CD4-positive, alpha-beta memory T cell (primary cell): ENCODE results near the gene GCFC2. TPM values are rescaled to one million over a fixed set of nuclear protein-coding genes. Genes with fewer than 3 reads are reported as not detected.

ENCODE experiments used
- CTCF ChIA-PET: fragments of 350-600 bp; sonication (Branson Sonifier 250); formaldehyde crosslinking; loops from one replicate; lab custom pipeline; 2021; ENCODE audit warnings: inconsistent platforms; ENCODE audit not compliant: partially characterized antibody; lab: Charles Lee
- POLR2A ChIA-PET: fragments of 350-600 bp; sonication (Branson Sonifier 250); formaldehyde crosslinking; loops from one replicate; lab custom pipeline; 2021; ENCODE audit not compliant: partially characterized antibody; lab: Charles Lee
- DNase-seq, 5 donors: peaks; one replicate each; pipeline versions ENCODE4 v3.0.0 to v3.0.0-alpha.2; 2020 to 2022; ENCODE audit warnings: mixed read lengths in 1 of 5
- H3K27ac ChIP-seq: one replicate; pipeline ENCODE4 v1.7.0; 2013; ENCODE audit warnings: low read depth, low read length
- H3K27me3 ChIP-seq: 2 replicates; pipeline ENCODE4 v1.7.0; 2013; ENCODE audit warnings: mild to moderate bottlenecking, low read length, moderate library complexity; ENCODE audit not compliant: insufficient read depth
- H3K36me3 ChIP-seq: 2 replicates; pipeline ENCODE4 v1.7.0; 2013; ENCODE audit warnings: mild to moderate bottlenecking, low read length, moderate library complexity; ENCODE audit not compliant: insufficient read depth
- H3K4me1 ChIP-seq: 2 replicates; pipeline ENCODE4 v1.7.0; 2013; ENCODE audit warnings: mild to moderate bottlenecking, low read length, moderate library complexity; ENCODE audit not compliant: insufficient read depth
- H3K4me3 ChIP-seq, 2 donors: one replicate each; pipeline ENCODE4 v1.7.0; 2013; ENCODE audit warnings: low read length in 2 of 2, mild to moderate bottlenecking in 1 of 2
- H3K9me3 ChIP-seq, 2 donors: one replicate each; pipeline ENCODE4 v1.7.0; 2013; ENCODE audit warnings: low read length in 2 of 2, control low read depth in 1 of 2; ENCODE audit not compliant: control insufficient read depth in 1 of 2
- H3K27ac Mint-ChIP-seq, 7 donors: one replicate each; pipeline ENCODE4 v1.8.0; 2020 to 2021; ENCODE audit warnings: mixed read lengths in 7 of 7, mild to moderate bottlenecking in 6 of 7, inconsistent platforms in 3 of 7, moderate library complexity in 3 of 7
- H3K27me3 Mint-ChIP-seq, 2 donors: one replicate each; pipeline ENCODE4 v1.8.0; 2020 to 2021; ENCODE audit warnings: mixed read lengths in 2 of 2
- H3K36me3 Mint-ChIP-seq, 2 donors: one replicate each; pipeline ENCODE4 v1.8.0; 2020 to 2021; ENCODE audit warnings: mixed read lengths in 2 of 2, inconsistent platforms in 1 of 2, mild to moderate bottlenecking in 1 of 2
- H3K4me1 Mint-ChIP-seq, 4 donors: one replicate each; pipeline ENCODE4 v1.8.0; 2020 to 2021; ENCODE audit warnings: mixed read lengths in 4 of 4, mild to moderate bottlenecking in 1 of 4
- H3K4me3 Mint-ChIP-seq, 8 donors: one replicate each; pipeline ENCODE4 v1.8.0; 2020 to 2021; ENCODE audit warnings: mixed read lengths in 8 of 8, mild to moderate bottlenecking in 7 of 8, moderate library complexity in 6 of 8, inconsistent platforms in 3 of 8
- H3K9me3 Mint-ChIP-seq, 8 donors: one replicate each; pipeline ENCODE4 v1.8.0; 2020 to 2021; ENCODE audit warnings: mixed read lengths in 8 of 8, mild to moderate bottlenecking in 5 of 8, inconsistent platforms in 3 of 8, moderate library complexity in 1 of 8
- intact Hi-C: fragments of 100-400 bp; cut with micrococcal nuclease; formaldehyde crosslinking; loops from one replicate; pipeline ENCODE4 v1.15.1; 2023
- polyA plus RNA-seq, 2 donors: library from polyadenylated mRNA; unstranded; fragments of 300-500 nt; fragmentation: Illumina TruSeq; gene quantifications; one replicate each; pipeline ENCODE4 v1.2.3, GENCODE V29; 2021
- total RNA-seq, 2 experiments: library from RNA; stranded (reverse); gene quantifications; one replicate each; pipeline ENCODE4 v1.2.3, GENCODE V29; 2021

GCFC2 gene
- total and polyA plus RNA-seq, 4 experiments from 2014 or later = 22.9 to 31.2 (median 27.3) TPM

DNA sequence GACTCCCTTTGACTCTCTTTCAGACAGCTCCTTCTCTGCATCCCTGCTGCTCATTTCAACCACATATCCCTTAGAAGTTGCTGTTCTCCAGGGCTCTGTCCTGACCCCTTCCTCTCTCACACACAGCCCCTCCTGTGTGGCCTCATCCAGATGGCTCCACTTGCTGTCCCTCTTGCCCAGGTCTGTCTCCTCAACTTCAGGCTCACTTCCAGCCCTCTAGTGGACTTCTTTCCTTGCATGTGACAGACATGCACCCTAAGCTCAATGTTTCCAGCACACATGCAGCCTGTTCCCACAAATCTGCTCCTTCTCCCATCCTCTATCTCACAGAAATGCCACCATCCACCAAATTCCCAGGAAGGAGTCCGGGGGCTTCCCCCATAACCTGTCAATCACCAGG is 73.1 kb downstream of the GCFC2 start:
- CTCF ChIA-PET = interaction anchor here (0.7 to 6.8 kb wide), 6 partner anchors 9 to 108 kb away, joined by 3 to 59 read pairs (median 4); partner anchors contain the start of gene MRPL19
- H3K27ac ChIP-seq = no peak overlapping the region
- Mint-ChIP-seq H3K4me1 (peaks cover 0 to 2% (median 0%) of the 10 kb centered on the region in 4 donors), H3K36me3 (no peaks in the 10 kb centered on the region), H3K27ac (no peak overlapping the region), H3K9me3 (no peaks in the 10 kb centered on the region), H3K27me3 (peaks cover 17 to 24% of the 10 kb centered on the region in 2 donors), H3K4me3 (no peak overlapping the region)
- POLR2A ChIA-PET = no interaction called here
- H3K4me3 ChIP-seq = no peak overlapping the region
- no peak for DNase-seq
- intact Hi-C loops = no loop called here
- H3K27me3 ChIP-seq = no peaks in the 10 kb centered on the region
- no peaks in the 10 kb centered on the region for H3K4me1 ChIP-seq
- no peaks in the 10 kb centered on the region for H3K9me3 ChIP-seq
- H3K36me3 ChIP-seq = no peaks in the 10 kb centered on the region

DNA sequence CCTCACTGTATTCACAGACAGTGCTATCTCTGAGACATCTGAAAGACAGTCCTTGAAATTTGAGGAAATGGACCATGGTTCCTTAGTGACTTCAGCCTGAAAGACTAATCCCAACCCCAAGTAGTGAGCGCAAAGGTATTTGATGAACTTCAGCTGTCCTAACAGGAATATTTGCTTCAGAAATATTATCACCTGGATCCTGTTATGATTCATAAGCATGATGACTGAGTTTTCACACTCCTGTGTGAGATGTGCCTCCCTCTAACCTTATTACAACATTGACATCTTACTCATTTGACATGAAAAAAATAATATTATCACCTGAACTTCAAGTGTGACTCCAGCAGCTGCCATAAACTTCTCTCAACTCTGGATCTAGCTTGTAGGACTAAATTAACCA is 75.8 kb downstream of the GCFC2 start:
- H3K4me3 Mint-ChIP-seq = no peak overlapping the region
- no peaks in the 10 kb centered on the region for H3K36me3 ChIP-seq
- POLR2A ChIA-PET = no interaction called here
- no peaks in the 10 kb centered on the region for H3K27me3 ChIP-seq
- no peak for DNase-seq
- H3K4me3 ChIP-seq = no peak overlapping the region
- CTCF ChIA-PET = interaction anchor here (1.3 to 2.2 kb wide), 3 partner anchors 15 to 42 kb away, joined by 4 to 6 read pairs (median 6); no protein-coding TSS in a partner anchor
- no peaks in the 10 kb centered on the region for H3K4me1 Mint-ChIP-seq
- no peaks in the 10 kb centered on the region for H3K4me1 ChIP-seq
- H3K9me3 Mint-ChIP-seq = no peaks in the 10 kb centered on the region
- H3K36me3 Mint-ChIP-seq = no peaks in the 10 kb centered on the region
- H3K27me3 Mint-ChIP-seq = peaks cover 23 to 27% of the 10 kb centered on the region in 2 donors
- no peaks in the 10 kb centered on the region for H3K9me3 ChIP-seq
- no peak overlapping the region for H3K27ac Mint-ChIP-seq
- no peak overlapping the region for H3K27ac ChIP-seq
- intact Hi-C loops = no loop called here

DNA sequence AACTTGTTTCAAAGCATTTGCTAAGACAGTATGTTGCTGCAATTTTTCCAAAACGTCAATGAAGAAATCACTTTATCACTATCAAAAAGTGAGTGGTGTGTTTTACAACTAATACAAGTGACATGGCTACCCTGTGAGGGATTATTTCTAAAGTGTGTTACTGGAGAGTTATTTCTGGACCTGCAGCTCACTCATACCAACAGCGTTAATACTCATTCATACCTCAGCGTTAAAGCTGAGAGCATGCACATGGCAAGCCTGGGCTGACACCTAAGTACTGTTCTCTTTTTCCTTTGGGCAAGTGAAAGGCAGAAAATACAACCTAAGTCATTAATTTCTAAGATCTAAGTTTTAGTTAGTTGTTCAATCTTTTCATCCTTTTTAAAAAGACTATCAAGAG is 77.1 kb downstream of the GCFC2 start:
- Histone ChIP-seq H3K4me3 (no peak overlapping the region), H3K27ac (no peak overlapping the region), H3K27me3 (no peaks in the 10 kb centered on the region), H3K4me1 (no peaks in the 10 kb centered on the region), H3K36me3 (no peaks in the 10 kb centered on the region), H3K9me3 (no peaks in the 10 kb centered on the region)
- no peak overlapping the region for H3K27ac Mint-ChIP-seq
- H3K9me3 Mint-ChIP-seq = no peaks in the 10 kb centered on the region
- no peak overlapping the region for H3K4me3 Mint-ChIP-seq
- CTCF ChIA-PET = interaction anchor here (1.0 to 2.3 kb wide), 2 partner anchors 8 to 11 kb away, joined by 4 to 10 read pairs; no protein-coding TSS in a partner anchor
- intact Hi-C loops = no loop called here
- peaks cover 25 to 28% of the 10 kb centered on the region in 2 donors for H3K27me3 Mint-ChIP-seq
- POLR2A ChIA-PET = no interaction called here
- no peaks in the 10 kb centered on the region for H3K4me1 Mint-ChIP-seq
- no peak for DNase-seq
- no peaks in the 10 kb centered on the region for H3K36me3 Mint-ChIP-seq

DNA sequence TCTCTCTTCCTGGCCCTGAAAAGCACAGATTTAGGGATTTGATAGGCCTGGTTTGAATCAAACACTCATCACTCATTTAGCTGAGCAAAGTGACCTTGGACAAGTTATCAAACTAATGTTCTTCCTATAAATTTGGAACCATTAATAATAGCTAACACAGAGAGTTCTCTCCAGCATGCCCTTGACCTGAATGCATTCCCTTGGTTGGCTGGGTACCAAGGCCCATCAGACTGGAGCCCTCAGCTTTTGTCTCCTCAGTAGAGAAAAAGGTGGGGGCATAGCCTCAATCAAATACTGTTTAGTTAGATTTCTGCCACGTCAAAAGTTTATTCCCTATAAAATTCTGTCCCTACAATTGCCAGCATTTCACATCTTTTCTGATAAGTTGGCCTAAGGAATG is 77.9 kb downstream of the GCFC2 start:
- Mint-ChIP-seq H3K4me3 (no peak overlapping the region), H3K27me3 (peaks cover 24 to 27% of the 10 kb centered on the region in 2 donors), H3K9me3 (no peaks in the 10 kb centered on the region), H3K36me3 (no peaks in the 10 kb centered on the region), H3K27ac (peak overlapping the region in 1 of 7 donors; percentile 1), H3K4me1 (peaks cover 0 to 3% (median 0%) of the 10 kb centered on the region in 4 donors)
- ChIA-PET POLR2A (no interaction called here), CTCF (interaction anchor here (1.0 to 2.3 kb wide), 4 partner anchors 8 to 713 kb away, joined by 3 to 10 read pairs (median 6); no protein-coding TSS in a partner anchor)
- Histone ChIP-seq H3K27ac (no peak overlapping the region), H3K4me3 (no peak overlapping the region), H3K27me3 (no peaks in the 10 kb centered on the region), H3K4me1 (no peaks in the 10 kb centered on the region), H3K36me3 (no peaks in the 10 kb centered on the region), H3K9me3 (no peaks in the 10 kb centered on the region)
- no peak for DNase-seq
- intact Hi-C loops = no loop called here

DNA sequence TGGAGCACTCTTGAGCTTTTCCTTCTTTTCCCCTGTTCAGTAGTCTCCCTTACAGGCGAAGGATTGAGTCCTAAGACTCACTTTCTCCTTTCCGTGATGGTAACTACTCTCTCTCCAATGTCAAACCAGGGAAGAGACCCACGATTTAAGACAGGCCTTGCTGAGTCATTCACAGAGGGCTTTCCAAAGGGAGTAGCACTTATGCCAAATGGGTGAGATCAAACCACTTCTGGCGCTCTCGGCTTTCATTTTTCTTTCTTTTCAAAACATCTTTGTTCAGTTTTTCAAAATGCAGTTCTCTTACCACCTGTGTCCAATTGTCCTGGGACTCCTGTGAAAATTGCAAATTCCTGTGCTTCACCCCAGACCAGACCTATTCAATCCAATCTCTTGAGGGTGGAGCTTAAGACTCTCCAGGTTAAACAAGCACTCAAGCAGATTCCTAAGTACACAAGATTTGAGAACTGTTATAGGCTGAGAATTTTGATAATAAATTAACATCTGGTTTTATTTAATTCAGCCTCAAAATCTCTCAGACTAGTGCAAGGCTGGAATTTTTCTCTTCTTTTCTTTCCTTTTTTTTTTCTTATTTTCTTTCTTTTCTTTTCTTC is 78.5 kb downstream of the GCFC2 start:
- no peak overlapping the region for H3K4me3 Mint-ChIP-seq
- H3K36me3 Mint-ChIP-seq = no peaks in the 10 kb centered on the region
- Histone ChIP-seq H3K4me1 (no peaks in the 10 kb centered on the region), H3K27ac (no peak overlapping the region), H3K27me3 (no peaks in the 10 kb centered on the region), H3K9me3 (no peaks in the 10 kb centered on the region), H3K4me3 (no peak overlapping the region), H3K36me3 (no peaks in the 10 kb centered on the region)
- POLR2A ChIA-PET = no interaction called here
- peaks cover 0 to 4% (median 0%) of the 10 kb centered on the region in 4 donors for H3K4me1 Mint-ChIP-seq
- H3K27me3 Mint-ChIP-seq = peaks cover 20 to 22% of the 10 kb centered on the region in 2 donors
- no peaks in the 10 kb centered on the region for H3K9me3 Mint-ChIP-seq
- CTCF ChIA-PET = interaction anchor here (0.9 to 2.3 kb wide), 6 partner anchors 8 to 713 kb away, joined by 3 to 10 read pairs (median 4); no protein-coding TSS in a partner anchor
- no peak overlapping the region for H3K27ac Mint-ChIP-seq
- DNase-seq = no peak
- intact Hi-C loops = no loop called here

DNA sequence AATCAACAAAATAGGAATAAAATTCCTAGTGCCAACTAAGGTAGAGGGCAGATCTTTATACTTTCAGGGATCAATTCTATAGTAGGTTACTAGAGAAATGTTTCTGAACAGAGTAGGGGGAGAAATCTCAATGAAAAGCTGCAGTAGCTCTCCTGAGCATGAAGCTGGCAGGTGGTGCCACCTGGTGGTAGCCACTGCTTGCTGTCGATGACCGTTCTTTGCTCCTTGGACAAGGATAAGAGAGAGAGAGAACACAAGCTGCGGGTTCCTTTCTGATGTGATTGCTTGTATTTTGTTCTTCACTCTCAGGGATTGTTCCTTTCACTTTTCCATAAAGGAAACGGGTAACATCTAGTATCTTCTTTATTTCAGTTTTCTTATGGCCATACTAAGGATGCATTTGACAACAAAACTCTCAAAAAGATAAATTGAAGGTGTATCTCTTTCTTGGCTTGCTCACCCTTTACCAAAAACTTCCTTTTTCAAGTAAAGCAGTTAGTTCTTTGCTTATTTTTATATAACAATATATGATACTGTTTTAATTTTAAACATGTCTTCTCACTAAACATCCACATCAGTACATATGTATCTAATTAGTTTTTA is 82.7 kb downstream of the GCFC2 start:
- H3K27me3 ChIP-seq = no peaks in the 10 kb centered on the region
- no peaks in the 10 kb centered on the region for H3K9me3 Mint-ChIP-seq
- DNase-seq = peak; percentile 24 to 50 (median 29)
- H3K4me1 ChIP-seq = no peaks in the 10 kb centered on the region
- H3K27ac Mint-ChIP-seq = no peak overlapping the region
- no peak overlapping the region for H3K4me3 Mint-ChIP-seq
- H3K36me3 Mint-ChIP-seq = no peaks in the 10 kb centered on the region
- peaks cover 0 to 4% (median 0%) of the 10 kb centered on the region in 4 donors for H3K4me1 Mint-ChIP-seq
- no peaks in the 10 kb centered on the region for H3K9me3 ChIP-seq
- intact Hi-C loops = loop anchor here (1.0 to 5.0 kb wide), 2 partner anchors 709 to 936 kb away; no protein-coding TSS in a partner anchor
- no peak overlapping the region for H3K4me3 ChIP-seq
- H3K27ac ChIP-seq = no peak overlapping the region
- ChIA-PET CTCF (interaction anchor here (0.8 to 3.8 kb wide), 14 partner anchors 9 to 708 kb away, joined by 3 to 25 read pairs (median 5); no protein-coding TSS in a partner anchor), POLR2A (no interaction called here)
- no peaks in the 10 kb centered on the region for H3K36me3 ChIP-seq
- H3K27me3 Mint-ChIP-seq = peaks cover 16 to 28% of the 10 kb centered on the region in 2 donors

DNA sequence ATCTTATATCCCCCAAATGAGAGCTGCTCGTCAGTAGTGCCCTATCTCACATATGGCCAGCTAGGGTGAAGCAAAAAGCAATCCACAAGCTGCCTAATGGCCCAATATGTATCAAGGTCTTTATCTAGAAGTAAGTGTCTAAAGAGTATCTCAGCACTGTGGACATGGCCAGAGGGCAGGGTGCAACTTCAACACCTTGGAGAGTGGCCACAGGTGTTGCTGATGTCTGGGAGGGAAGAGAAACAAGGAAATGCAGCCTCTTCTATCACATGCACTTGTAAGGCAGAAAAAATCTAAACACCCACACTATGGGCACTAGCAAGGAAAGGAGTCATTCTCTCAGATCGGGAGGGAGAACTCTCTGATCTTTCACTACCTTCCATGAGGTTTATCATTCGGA is 87.8 kb downstream of the GCFC2 start:
- Mint-ChIP-seq H3K36me3 (no peaks in the 10 kb centered on the region), H3K4me1 (peaks cover 0 to 2% (median 0%) of the 10 kb centered on the region in 4 donors), H3K9me3 (peaks cover 0 to 2% (median 0%) of the 10 kb centered on the region in 8 donors), H3K4me3 (no peak overlapping the region), H3K27me3 (peaks cover 19 to 27% of the 10 kb centered on the region in 2 donors), H3K27ac (no peak overlapping the region)
- Histone ChIP-seq H3K27me3 (no peaks in the 10 kb centered on the region), H3K4me1 (no peaks in the 10 kb centered on the region), H3K4me3 (no peak overlapping the region), H3K27ac (no peak overlapping the region), H3K36me3 (no peaks in the 10 kb centered on the region), H3K9me3 (no peaks in the 10 kb centered on the region)
- DNase-seq = no peak
- ChIA-PET POLR2A (no interaction called here), CTCF (interaction anchor here (3.0 kb wide), 1 partner anchor 14 kb away, joined by 14 read pairs; no protein-coding TSS in a partner anchor)
- intact Hi-C loops = no loop called here
